Tibial nerve (tissue), 4 donors: ENCODE measurements around the gene TC2N.

Experiments
- EP300 ChIP-seq, 2 donors: sonication (generic); formaldehyde crosslinking; IDR thresholded peaks; one replicate each; pipeline ENCODE4 v1.6.1; 2017; ENCODE audit warnings: antibody characterized with exemption in 2 of 2, mild to moderate bottlenecking in 1 of 2
- POLR2A ChIP-seq, 2 donors: fragments of 450-650 bp; IDR thresholded peaks; one replicate each; pipeline ENCODE4 v1.6.1; 2017; ENCODE audit warnings: antibody characterized with exemption in 2 of 2, mild to moderate bottlenecking in 2 of 2, moderate library complexity in 2 of 2
- TF ChIP-seq, protein P1 (sequence below), 5 experiments: fragments of 200-600 bp in 3 of 5; fragments of 450-650 bp in 2 of 5; sonication (generic) in 3 of 5; IDR thresholded peaks; one replicate each; pipeline ENCODE4 v1.5.1; 2016 to 2019; ENCODE audit warnings: antibody characterized with exemption in 5 of 5, mild to moderate bottlenecking in 3 of 5, moderate library complexity in 2 of 5

GRCh38 chr14:91796617-91797347, 70.6 kb downstream of the TC2N start:
- TF ChIP-seq, protein P1, sequence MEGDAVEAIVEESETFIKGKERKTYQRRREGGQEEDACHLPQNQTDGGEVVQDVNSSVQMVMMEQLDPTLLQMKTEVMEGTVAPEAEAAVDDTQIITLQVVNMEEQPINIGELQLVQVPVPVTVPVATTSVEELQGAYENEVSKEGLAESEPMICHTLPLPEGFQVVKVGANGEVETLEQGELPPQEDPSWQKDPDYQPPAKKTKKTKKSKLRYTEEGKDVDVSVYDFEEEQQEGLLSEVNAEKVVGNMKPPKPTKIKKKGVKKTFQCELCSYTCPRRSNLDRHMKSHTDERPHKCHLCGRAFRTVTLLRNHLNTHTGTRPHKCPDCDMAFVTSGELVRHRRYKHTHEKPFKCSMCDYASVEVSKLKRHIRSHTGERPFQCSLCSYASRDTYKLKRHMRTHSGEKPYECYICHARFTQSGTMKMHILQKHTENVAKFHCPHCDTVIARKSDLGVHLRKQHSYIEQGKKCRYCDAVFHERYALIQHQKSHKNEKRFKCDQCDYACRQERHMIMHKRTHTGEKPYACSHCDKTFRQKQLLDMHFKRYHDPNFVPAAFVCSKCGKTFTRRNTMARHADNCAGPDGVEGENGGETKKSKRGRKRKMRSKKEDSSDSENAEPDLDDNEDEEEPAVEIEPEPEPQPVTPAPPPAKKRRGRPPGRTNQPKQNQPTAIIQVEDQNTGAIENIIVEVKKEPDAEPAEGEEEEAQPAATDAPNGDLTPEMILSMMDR (IDR thresholded peaks at IDR 0.05), result no peak
- TF ChIP-seq POLR2A (IDR thresholded peaks at IDR 0.05), result no peak
- peak in 1 of 2 donors; percentile 13 for TF ChIP-seq EP300 (IDR thresholded peaks at IDR 0.05)
